Activated CD4-positive, alpha-beta T cell treated with anti-CD3 and anti-CD28 coated beads, Interleukin-2, amount 50 U/mL, for 48 hours (primary cell): ENCODE measurements around the gene YIF1B.
"Not testable (repeated sequence)": the region's sequence is repeated elsewhere in the genome, so short reads cannot be mapped to it uniquely, and the experiment has no call there.

Experiments
- DNase-seq, 2 experiments: peaks; one replicate each; pipeline ENCODE4 v3.0.0-alpha.2; 2020

Gene YIF1B, protein sequence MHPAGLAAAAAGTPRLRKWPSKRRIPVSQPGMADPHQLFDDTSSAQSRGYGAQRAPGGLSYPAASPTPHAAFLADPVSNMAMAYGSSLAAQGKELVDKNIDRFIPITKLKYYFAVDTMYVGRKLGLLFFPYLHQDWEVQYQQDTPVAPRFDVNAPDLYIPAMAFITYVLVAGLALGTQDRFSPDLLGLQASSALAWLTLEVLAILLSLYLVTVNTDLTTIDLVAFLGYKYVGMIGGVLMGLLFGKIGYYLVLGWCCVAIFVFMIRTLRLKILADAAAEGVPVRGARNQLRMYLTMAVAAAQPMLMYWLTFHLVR

GRCh38 chr19:38315657-38316476 lies at the start of gene YIF1B:
Gene YIF1B (minus strand): TSS chr19:38315947. CDS start chr19:38315917, 30 bp downstream.
- DNase-seq = peak; percentile 97 to 98

GRCh38 chr19:38362946-38363688 lies 47.4 kb upstream of the YIF1B start:
- not testable (repeated sequence) for DNase-seq

DNA sequence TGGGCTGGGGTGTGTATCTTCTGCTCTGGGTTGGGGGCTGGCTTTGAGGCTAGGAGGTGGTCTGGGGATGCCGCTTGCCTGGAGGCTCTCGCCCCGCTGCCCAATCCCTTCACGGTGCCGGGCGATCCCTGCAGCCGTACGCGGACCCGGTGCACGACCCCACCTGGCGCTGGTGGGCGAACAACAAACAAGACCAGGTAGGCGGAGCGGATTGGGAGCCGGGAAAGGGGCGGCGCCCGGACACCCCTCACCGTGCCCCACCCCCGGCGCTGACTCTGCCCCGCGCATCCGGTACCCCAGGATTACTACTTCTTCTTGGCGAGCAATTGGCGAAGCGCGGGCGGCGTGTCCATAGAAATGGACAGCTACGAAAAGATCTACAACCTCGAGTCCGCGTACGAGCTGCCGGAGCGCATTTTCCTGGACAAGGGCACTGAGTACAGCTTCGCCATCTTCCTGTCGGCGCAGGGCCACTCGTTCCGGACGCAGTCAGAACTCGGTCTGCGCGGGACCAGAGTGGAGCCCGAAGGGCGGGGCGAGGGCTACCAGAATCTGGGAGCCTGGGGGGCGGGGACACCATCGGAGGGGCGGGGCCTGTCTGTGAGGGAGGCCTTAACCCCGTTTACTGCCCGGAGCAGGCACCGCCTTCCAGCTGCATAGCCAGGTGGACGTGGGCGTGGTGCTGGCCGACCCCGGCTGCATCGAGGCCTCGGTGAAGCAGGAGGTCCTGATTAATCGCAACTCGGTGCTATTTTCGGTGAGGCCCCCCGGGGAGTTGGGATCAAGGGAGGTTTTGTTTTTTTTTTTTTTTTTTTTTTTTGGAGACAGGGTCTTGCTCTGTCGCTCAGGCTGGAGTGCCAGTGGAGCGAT lies 46.6 kb upstream of the YIF1B start:
- peak; percentile 97 for DNase-seq

DNA sequence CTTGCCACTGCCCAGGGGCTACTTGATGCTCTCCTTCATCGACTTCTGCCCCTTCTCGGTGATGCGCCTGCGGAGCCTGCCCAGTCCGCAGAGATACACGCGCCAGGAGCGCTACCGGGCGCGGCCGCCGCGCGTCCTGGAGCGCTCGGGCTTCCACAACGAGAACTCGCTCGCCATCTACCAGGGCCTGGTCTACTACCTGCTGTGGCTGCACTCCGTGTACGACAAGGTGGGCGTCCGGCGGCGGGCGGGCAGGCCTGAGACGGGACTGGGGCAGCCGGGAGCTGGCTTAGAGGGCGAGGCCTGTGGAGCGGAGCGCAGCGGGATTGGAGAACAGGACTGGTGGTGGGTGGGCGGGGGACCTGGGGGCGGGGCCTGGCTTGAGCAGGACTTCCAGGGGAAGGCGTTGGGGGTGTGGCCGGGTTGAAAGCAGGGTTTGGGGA lies 45.9 kb upstream of the YIF1B start:
- DNase-seq = peak; percentile 83 to 87

DNA sequence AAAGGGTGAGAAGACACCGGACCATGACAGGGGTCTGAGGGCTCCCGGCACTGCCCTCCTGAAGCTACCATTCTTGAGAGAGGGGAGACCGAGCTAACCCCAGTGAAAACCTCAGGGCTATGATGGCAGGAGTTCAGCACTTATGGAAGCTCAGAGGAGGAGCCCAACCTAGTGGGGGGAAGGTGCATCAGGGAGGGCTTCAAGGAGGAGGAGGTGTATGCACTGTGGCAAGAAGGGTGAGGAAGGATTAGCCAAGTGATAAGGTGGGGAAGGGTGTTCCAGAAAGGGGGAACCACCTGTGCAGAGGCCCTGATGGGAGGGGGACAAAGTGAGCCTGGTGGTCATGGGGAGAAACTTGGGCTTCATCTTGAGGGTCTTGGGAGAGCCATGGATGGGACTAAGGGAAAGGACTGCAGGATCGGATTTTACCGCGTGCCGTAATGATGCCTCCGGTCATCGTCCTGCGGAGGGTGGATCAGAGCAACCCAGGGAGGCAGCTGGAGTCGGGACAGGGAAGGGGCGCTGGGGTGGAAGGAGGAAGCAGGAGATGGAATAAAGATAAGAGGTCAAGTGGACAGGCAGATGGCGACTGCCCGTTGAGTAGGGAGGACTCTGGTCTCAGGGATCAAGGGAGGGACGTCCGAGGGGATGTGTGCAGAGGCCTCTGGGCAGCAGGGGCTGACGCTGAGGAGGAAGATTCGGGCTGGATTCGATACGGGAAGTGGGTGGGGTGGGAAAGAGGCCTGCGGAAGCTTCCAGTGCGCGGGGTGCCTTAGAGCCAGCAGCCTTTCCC lies 45.3 kb upstream of the YIF1B start:
- no peak for DNase-seq

- no peak for DNase-seq
These were observed 44.6 kb upstream of the YIF1B start for GRCh38 chr19:38360351-38360750.

DNA sequence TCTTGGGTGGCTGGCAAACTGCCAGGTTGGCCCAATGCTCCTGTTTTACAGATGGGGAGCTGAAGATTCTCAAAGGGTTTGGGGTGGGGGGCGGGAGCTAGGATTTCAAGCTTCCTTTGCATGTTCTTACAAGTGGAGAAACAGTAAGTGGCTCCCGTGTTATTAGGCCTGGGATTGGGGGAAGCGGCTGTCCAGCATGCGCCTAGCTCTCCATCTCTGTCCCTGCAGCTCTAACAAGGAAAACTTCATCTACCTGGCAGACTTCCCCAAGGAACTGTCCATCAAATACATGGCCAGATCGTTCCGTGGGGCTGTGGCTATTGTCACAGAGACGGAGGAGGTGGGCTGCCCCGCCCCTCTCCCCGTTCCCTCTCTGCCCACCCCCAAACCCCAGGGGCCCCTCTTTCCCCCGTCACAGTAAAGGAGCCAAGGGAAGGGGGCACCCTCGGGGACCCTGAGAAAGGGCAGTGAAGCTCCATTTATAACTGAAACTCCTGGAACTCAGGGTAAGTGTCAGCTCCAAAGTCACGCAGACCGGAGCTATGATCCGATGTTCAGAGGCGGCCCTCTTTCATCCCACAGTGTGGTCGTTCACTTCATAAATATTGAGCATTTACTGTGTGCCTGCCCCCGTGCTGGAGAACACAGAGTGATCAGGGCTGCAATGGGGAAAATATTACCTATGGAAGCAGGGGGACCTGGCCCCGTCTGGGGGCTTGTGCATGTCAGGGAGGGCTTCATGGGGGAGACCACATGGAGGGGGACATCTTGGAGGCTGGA lies 43.7 kb upstream of the YIF1B start:
- DNase-seq = no peak

- DNase-seq = no peak
These were observed 42.3 kb upstream of the YIF1B start for GRCh38 chr19:38358071-38358470.

DNA sequence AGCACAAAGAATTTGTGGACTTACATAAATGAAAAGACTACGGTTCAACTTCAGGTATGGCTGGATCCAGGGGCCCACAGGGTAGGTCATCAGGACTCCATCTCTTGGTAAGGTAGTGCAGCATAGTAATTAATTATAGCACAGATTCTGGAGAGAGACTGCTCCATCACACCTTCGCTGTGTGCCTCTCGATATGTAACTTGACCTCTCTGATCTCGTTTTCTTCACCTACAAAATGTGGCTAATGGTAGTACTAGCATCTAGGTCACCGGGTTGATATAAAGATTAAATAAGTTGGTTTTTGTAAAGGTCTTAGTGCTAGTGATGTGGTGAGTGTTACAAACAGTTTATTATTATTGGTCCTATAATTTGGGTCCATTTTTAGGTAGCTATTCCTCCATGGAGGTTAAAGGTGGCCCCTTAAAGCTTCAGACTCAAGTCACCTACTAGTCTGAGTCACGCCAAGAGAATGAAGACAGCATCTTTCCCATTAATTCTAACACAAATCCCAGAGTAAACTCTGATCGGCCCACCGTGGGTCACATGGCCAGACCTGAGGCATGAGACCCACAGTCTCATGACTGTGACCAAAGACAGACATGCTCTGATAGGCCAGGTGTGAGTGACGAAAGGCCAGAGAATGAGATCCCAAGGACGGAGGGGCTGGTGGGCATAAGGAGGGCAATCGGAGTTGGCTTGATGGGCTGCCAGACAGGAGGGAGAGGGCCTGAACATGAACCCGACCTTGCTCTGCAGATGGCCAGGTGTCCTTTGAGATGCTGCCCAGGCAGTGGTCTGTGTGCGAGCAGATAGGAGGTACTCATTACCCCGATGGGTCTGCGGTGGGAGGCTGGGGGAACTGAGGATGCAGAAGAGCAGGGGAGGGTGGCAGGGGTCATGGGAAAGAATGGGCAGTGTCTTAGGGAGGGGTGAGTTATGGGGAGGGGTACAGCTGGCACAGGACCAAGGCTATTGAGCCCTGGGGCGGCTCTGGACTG lies 40.3 kb upstream of the YIF1B start:
- DNase-seq = no peak

GRCh38 chr19:38352611-38353010 lies 36.9 kb upstream of the YIF1B start:
- no peak for DNase-seq

DNA sequence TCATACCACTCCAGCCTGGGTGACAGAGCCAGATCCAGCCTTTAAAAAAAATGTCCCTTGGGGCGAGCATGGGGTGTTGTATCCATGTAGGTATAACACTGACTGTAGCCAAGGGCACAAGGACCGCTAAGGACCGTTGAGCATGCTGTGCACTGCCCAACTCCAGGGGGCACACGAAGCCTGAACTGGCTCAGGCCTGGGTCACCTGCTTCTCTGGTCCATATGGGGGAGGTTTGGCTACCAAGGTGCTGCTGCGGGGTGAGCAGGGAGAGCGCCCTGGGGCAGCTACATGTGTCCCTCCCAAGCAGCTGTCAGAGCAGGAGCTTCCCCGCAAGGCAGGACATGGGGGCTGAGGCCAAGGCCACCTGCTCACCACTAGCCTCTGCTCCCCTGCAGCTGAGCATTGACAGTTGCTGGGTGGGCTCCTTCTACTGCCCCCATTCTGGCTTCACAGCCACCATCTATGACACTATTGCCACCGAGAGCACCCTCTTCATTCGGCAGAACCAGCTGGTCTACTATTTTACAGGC lies 36.2 kb upstream of the YIF1B start:
- DNase-seq = no peak

GRCh38 chr19:38350883-38351282 lies 35.1 kb upstream of the YIF1B start:
- no peak for DNase-seq

DNA sequence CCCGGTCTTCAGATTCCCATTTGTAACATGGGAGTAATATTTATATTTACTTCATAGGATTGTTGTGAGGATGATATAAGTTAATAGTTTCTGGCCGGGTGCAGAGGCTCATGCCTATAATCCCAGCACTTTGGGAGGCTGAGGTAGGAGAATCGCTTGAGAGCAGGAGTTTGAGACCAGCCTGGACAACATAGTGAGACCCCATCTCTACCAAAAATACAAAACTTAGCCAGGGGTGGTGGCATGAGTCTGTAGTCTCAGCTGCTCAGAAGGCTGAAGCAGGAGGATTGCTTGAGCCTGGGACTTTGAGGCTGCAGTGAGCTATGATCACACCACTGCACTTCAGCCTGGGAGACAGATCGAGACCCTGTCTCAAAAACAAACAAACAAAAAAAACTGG lies 31.1 kb upstream of the YIF1B start:
- DNase-seq = no peak

DNA sequence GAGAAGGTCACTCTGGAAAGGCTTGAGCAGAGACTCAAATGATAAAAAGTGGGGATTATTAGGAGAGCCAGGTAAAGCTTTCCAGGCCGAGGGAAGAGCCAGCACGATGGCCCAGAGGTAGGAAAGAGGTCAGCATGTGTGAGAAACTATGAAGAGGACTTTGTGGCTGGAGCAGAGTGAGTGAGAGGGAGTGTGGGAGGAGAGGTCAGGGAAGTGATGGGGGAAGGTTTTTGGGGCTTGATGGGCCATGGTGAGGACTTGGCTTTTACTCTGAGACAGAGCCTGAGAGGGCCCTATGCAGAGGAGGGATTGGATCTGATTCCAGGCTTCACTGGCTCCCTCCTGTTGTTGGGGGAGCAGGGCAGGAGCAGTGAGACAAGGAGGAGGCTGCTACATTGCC lies 25.2 kb upstream of the YIF1B start:
- DNase-seq = no peak

DNA sequence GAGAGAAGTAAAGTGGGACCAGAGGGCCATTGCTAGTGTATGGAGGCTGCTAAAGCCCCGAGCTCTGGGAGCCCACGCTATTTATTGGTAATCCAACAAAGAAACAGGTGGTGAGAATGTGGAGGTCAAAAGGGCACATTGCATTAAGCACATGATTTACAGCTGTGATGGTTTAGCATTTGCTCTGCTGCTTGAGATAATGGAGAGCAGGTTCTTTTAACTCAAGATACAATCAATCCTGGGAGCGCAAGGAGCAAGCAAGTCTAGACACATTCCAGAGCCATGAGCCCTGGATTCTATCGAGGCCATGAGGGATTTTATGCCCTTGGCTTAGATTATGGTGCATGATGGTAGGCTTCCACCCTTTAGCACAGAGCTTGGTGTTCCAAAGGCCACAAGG lies 23.3 kb upstream of the YIF1B start:
- not testable (repeated sequence) for DNase-seq

GRCh38 chr19:38337360-38337653 lies 21.6 kb upstream of the YIF1B start:
- no peak for DNase-seq

DNA sequence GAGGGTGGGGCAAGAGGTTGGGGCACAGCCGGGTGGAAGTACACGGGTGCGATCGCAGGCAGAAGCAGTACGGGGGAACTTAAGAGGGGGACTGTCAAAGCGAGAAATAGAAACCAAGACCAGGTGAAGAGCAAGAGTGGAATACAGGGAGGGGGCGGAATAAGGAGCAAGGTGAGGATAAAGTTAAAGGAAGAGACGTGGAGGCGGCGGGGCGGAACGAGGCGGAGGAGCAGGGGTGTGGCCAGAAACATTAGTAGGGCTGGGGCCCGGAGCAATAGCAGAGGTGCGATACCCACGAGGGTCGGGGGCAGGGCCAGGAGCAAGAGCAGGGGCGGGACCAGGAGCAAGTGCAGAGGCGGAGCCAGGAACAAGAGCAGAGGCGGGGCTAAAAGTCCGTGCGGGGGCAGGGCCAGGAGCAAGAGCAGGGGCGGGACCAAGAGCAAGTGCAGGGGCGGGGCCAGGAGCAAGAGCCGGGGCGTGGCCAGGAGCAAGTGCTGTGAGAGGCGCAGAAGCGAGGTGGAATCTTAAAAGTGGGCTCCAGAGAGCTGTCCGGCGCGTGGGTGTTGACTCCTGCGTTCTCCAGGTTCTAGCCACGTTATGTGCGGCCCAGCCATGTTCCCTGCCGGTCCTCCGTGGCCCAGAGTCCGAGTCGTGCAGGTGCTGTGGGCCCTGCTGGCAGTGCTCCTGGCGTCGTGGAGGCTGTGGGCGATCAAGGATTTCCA lies 21.1 kb upstream of the YIF1B start:
- peak; percentile 97 to 98 for DNase-seq

DNA sequence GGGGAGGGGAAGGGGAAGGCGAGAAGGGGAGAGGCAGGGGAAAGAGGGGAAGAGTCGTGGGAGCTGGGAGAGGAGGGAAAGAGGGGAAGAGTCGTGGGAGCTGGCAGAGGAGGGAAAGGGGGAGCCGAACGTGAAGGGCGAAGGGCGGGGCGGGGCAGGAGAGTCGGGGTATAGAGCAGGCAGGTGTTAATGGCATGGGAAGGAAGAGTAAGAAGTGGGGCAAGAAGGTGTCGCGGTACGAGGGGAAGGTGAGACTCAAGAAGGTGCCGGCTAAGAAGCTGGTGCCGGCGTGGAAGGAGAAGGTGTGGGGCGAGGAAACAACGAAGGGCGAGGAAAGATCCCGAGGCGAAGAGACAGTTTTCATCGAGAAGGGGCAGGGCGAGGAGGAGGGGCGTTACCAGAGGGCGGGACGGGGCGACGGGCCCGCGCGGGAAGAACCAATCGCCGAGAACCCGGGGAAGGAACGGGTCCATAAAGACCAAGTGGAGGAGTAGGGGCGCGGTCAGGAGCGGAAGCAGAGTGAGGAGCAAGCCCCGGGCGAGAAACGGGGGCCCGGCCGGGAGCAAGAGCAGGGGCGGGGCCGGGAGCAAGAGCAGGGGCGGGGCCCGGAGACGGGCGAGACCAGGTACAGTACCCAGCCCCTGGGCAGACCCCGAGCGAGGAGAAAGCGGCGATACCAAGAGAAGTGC lies 20.3 kb upstream of the YIF1B start:
- peak; percentile 96 to 97 for DNase-seq
